Stimulated activated CD8-positive, alpha-beta memory T cell treated with anti-CD3 and anti-CD28 coated beads, Interleukin-15, amount 100 ng/mL, for 24 hours (primary cell): Measurements from ENCODE around the gene SHB.

ENCODE experiments used
- DNase-seq: peaks from one replicate; pipeline ENCODE4 v3.0.0-alpha.2; 2020; ENCODE audit warnings: low read depth

The SHB gene

GRCh38 chr9:38024036-38024681 lies 44.9 kb downstream of the SHB start:
- DNase-seq = no peak

- no peak for DNase-seq
These were observed 45.4 kb downstream of the SHB start for GRCh38 chr9:38023661-38024035.

GRCh38 chr9:38022995-38023394 lies 46.0 kb downstream of the SHB start:
- DNase-seq = no peak

GRCh38 chr9:38022203-38022895 lies 46.7 kb downstream of the SHB start:
- DNase-seq = no peak

- DNase-seq = no peak
These were observed 48.6 kb downstream of the SHB start for GRCh38 chr9:38020151-38021076.

- no peak for DNase-seq
These were observed 49.3 kb downstream of the SHB start for GRCh38 chr9:38019731-38020130.

GRCh38 chr9:38018958-38019602 lies 49.9 kb downstream of the SHB start:
- no peak for DNase-seq

- DNase-seq = no peak
These were observed 50.6 kb downstream of the SHB start for GRCh38 chr9:38018241-38018957.

GRCh38 chr9:38017885-38018186 lies 51.2 kb downstream of the SHB start:
- no peak for DNase-seq

GRCh38 chr9:38017149-38017884 lies 51.7 kb downstream of the SHB start:
- DNase-seq = no peak

GRCh38 chr9:38016375-38017135 lies 52.5 kb downstream of the SHB start:
- DNase-seq = no peak

- DNase-seq = no peak
These were observed 53.1 kb downstream of the SHB start for GRCh38 chr9:38015906-38016305.

GRCh38 chr9:38015266-38015665 lies 53.8 kb downstream of the SHB start:
- DNase-seq = no peak

GRCh38 chr9:38012767-38013450 lies 56.1 kb downstream of the SHB start:
- no peak for DNase-seq

- no peak for DNase-seq
These were observed 57.0 kb downstream of the SHB start for GRCh38 chr9:38011991-38012390.

- DNase-seq = no peak
These were observed 57.9 kb downstream of the SHB start for GRCh38 chr9:38010918-38011704.

- DNase-seq = no peak
These were observed 59.0 kb downstream of the SHB start for GRCh38 chr9:38009990-38010389.

- DNase-seq = no peak
These were observed 60.0 kb downstream of the SHB start for GRCh38 chr9:38009035-38009501.
